ENCODE data around the gene CTDP1.

DNA sequence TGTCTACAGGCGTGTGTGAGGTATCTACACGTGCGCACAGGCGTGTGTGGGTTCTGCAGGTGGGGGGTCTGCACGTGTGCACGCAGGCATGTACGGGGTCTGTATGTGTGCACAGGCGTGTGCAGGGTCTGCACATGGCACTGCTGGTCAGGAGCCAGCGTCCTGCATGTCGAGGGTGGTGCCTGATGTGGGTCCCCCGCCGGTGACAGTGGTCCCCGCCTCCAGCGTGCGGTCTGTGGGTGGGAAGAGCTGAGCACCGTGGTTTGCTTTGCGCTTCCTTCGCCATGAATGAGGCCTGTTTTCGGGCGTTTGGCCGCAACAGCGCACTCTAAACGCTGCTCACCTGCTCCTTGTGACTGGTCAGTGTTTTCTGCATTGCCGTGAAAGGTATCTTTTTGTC, 57.2 kb downstream of the CTDP1 start:
- TF ChIP-seq, protein P1, sequence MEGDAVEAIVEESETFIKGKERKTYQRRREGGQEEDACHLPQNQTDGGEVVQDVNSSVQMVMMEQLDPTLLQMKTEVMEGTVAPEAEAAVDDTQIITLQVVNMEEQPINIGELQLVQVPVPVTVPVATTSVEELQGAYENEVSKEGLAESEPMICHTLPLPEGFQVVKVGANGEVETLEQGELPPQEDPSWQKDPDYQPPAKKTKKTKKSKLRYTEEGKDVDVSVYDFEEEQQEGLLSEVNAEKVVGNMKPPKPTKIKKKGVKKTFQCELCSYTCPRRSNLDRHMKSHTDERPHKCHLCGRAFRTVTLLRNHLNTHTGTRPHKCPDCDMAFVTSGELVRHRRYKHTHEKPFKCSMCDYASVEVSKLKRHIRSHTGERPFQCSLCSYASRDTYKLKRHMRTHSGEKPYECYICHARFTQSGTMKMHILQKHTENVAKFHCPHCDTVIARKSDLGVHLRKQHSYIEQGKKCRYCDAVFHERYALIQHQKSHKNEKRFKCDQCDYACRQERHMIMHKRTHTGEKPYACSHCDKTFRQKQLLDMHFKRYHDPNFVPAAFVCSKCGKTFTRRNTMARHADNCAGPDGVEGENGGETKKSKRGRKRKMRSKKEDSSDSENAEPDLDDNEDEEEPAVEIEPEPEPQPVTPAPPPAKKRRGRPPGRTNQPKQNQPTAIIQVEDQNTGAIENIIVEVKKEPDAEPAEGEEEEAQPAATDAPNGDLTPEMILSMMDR (IDR thresholded peaks at IDR 0.05) = no peak
- no peak for TF ChIP-seq POLR2A (IDR thresholded peaks at IDR 0.05)

Data from tibial nerve (tissue), 3 donors.